AG04450 (cell line): Measurements from ENCODE around the gene ADIRF. TPM values are rescaled to one million over a fixed set of nuclear protein-coding genes. Genes with fewer than 3 reads are reported as not detected.
"Not testable (repeated sequence)": the region's sequence is repeated elsewhere in the genome, so short reads cannot be mapped to it uniquely, and the experiment has no call there.

Experiments
- CTCF ChIA-PET: fragments of 300-600, 350-600 bp; formaldehyde crosslinking; extraction: SDS; loops from one replicate; lab custom pipeline; 2022; ENCODE audit warnings: antibody characterized with exemption, inconsistent platforms; lab: Charles Lee
- POLR2A ChIA-PET: fragments of 350-600 bp; formaldehyde crosslinking; extraction: SDS; loops from one replicate; lab custom pipeline; 2021; ENCODE audit warnings: antibody characterized with exemption, inconsistent platforms; lab: Yijun Ruan, JAX
- DNase-seq: peaks from one replicate; pipeline ENCODE4 v3.0.0-alpha.2; 2011; ENCODE audit warnings: low read depth, low spot score
- H3K27ac ChIP-seq: one replicate; pipeline ENCODE4 v1.5.1; 2012; ENCODE audit warnings: low read depth, low read length, control low read depth
- H3K27me3 ChIP-seq: one replicate; pipeline ENCODE4 v1.6.0; 2012; ENCODE audit warnings: low read length; ENCODE audit not compliant: control insufficient read depth, insufficient read depth
- H3K4me3 ChIP-seq: 2 replicates; pipeline ENCODE4 v1.5.1; 2011; ENCODE audit warnings: mild to moderate bottlenecking, low read depth, low read length, control low read depth
- H3K9me3 ChIP-seq: 2 replicates; pipeline ENCODE4 v1.5.1; 2012; ENCODE audit warnings: low read length; ENCODE audit not compliant: control insufficient read depth, insufficient read depth
- polyA plus RNA-seq: library from polyadenylated mRNA; depleted of rRNA; stranded (reverse); fragments of >200 nt; gene quantifications from 2 replicates; pipeline ENCODE4 v1.2.3, GENCODE V29; 2011; rRNA removed
- small RNA-seq: library from RNA; depleted of rRNA; stranded (forward); fragments of <200 nt; gene quantifications from one replicate; pipeline ENCODE3, GENCODE V24; 2012; ENCODE audit warnings: low read depth; ENCODE audit not compliant: insufficient read length

Gene ADIRF
- polyA plus RNA-seq, 1 experiment: 3.9 TPM

DNA sequence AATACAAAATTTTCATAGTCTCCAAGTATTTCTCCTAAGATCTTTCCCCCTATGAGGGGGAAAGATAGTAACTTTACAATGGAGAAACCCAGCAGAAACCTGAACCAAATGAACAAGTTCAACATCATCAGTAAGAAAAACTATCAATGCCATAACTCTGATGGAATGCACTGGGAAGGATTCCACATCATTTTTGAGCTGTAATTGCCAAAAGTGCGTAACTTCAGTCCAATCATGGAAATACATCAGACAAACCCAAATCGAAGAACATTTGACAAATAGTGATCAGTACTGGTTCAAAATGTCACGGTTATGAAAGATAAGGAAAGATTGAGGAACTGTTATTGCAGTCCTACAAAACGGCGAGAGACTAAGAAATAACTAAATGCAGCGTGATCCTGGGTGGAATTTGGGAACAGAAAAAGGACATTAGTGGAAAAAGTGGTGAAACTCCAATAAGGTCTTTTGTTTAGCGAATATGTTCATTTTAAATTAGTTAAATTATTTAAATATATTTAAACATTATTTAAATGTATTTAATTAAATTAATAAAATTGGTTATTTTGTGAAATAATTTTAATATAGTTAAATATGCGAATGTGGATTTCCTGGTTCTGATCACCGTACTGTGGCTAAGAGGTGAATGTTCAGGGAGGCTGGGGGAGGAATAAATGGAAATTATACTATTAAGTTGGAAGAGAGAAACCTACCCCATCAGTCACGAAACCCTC, 46.9 kb downstream of the ADIRF start:
- H3K27me3 ChIP-seq, CTCF ChIA-PET, DNase-seq, POLR2A ChIA-PET, H3K9me3 ChIP-seq, H3K27ac ChIP-seq, H3K4me3 ChIP-seq: not testable (repeated sequence)

DNA sequence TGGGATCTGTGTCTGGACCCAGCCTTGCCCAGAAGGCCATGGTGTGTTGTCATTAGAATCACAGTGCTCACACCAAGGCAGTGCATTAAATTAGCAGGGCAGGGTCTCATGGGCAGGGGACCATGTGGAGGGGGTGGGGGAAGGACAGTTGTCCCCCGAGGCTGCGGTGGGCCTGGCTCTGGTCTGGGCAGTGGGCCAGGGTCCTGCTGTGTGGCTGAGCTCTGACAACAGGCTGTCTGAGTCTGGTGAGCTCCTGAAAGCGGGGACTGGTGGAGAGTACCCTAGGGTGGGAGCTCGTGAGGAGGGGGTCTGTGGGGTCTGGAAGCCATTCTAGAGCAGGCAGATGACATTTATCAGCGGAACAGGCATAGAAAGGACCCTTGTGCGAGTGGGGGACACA, 49.8 kb downstream of the ADIRF start:
- H3K27ac ChIP-seq, H3K27me3 ChIP-seq, H3K9me3 ChIP-seq, CTCF ChIA-PET, POLR2A ChIA-PET, DNase-seq, H3K4me3 ChIP-seq: not testable (repeated sequence)

DNA sequence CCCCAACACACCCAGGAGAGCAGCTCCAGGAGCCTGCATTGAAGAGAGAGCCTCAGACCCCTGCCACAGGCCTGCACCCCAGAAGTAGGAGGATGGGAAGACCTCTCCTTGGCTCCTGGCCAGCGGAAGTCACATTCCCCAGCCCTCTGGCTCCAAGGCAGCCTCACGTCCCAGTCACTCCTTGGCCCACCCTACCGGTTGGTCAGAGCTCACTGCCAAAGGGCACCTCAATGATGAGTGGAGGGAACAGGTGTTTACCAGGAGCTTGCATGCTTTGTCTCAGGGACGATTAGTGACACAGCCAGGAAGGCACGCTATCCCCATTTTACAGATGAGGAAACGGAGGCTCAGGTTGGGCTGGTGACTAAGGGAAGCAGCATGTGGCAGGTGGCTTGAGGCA, 50.8 kb downstream of the ADIRF start:
- POLR2A ChIA-PET, H3K9me3 ChIP-seq, CTCF ChIA-PET, DNase-seq, H3K27ac ChIP-seq, H3K4me3 ChIP-seq, H3K27me3 ChIP-seq: not testable (repeated sequence)

DNA sequence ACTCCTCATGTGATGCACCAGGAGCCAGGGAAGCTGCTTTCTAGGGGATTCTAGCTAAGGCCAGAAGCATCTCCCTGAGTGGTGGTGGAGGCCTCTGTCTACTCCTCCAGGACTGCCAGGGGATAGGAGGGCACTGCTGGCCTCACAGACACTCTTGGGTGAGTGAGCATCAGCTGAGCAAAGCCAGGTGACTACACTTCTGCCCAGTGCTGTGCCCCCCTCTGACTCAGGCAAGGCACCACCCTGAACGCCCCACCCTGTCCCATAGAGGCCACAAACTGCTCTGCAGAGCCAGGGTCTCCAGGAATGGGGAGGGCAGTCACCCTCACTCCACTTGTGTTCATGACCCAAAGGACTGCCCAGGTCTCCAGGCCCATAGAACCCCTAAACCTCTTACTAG, 51.2 kb downstream of the ADIRF start:
- H3K27me3 ChIP-seq, H3K27ac ChIP-seq, DNase-seq, CTCF ChIA-PET, POLR2A ChIA-PET, H3K9me3 ChIP-seq, H3K4me3 ChIP-seq: not testable (repeated sequence)

- H3K9me3 ChIP-seq, CTCF ChIA-PET, POLR2A ChIA-PET: not testable (repeated sequence)
Measured at GRCh38 chr10:87020056-87020455, 51.8 kb downstream of the ADIRF start, which contains the start of gene FAM25A. FAM25A (plus strand) TSS chr10:87020294; CDS start chr10:87020325, 31 bp downstream.

More at GRCh38 chr10:87020056-87020455, 51.8 kb downstream of the ADIRF start, which contains the start of gene FAM25A:
- H3K27ac ChIP-seq, DNase-seq, H3K27me3 ChIP-seq, H3K4me3 ChIP-seq: not testable (repeated sequence)

Small RNA genes within 50 kb of the gene (small RNA-seq; reads per million reads assigned to genes)
- not detected for gene BMS1P3
- gene FAM25A: not detected

Other genes starting within 250 kb of the ADIRF start
- 32.7 and 41.9 TPM in 2 replicates for gene BMPR1A, start 211.9 kb upstream of the ADIRF start, polyA plus RNA-seq
- gene MMRN2, start 10.9 kb upstream of the ADIRF start, polyA plus RNA-seq: 0.55 and 0.69 TPM in 2 replicates
- 4.6 and 5.3 TPM in 2 replicates for gene SNCG, start 9.9 kb upstream of the ADIRF start, polyA plus RNA-seq
- gene FAM25A, start 51.8 kb downstream of the ADIRF start, polyA plus RNA-seq: not detected in 2 replicates
- gene GLUD1, start 126.4 kb downstream of the ADIRF start, polyA plus RNA-seq: 108 and 127 TPM in 2 replicates
- 18.0 and 24.2 TPM in 2 replicates for gene SHLD2, start 126.7 kb downstream of the ADIRF start, polyA plus RNA-seq